H1 (cell line): ENCODE results near the gene TGM1. TPM values are rescaled to one million over a fixed set of nuclear protein-coding genes. Genes with fewer than 3 reads are reported as not detected.

Experiments used
- ATF3 ChIP-seq: IDR thresholded peaks from 2 replicates; pipeline ENCODE4 v1.6.1; 2011; ENCODE audit warnings: low read depth, mild to moderate bottlenecking, low read length; ENCODE audit not compliant: insufficient read depth
- CHD7 ChIP-seq: fragments of 300-600 bp; sonication (generic); IDR thresholded peaks from 2 replicates; pipeline ENCODE4 v1.7.1; 2012; ENCODE audit warnings: low read length, moderate library complexity, mild to moderate bottlenecking, inconsistent platforms; ENCODE audit not compliant: insufficient replicate concordance
- GABPA ChIP-seq: IDR thresholded peaks from 2 replicates; pipeline ENCODE4 v1.6.1; 2011; ENCODE audit warnings: mild to moderate bottlenecking, low read length, moderate library complexity, borderline replicate concordance; ENCODE audit not compliant: insufficient read depth
- GTF2F1 ChIP-seq: IDR thresholded peaks from 2 replicates; pipeline ENCODE4 v1.6.1; 2012; ENCODE audit warnings: low read depth, low read length, improper control_type of control experiment, borderline replicate concordance
- JUN ChIP-seq: IDR thresholded peaks from 2 replicates; pipeline ENCODE4 v1.6.1; 2011; ENCODE audit warnings: low read depth, mild to moderate bottlenecking, improper control_type of control experiment, low read length
- POLR2AphosphoS5 ChIP-seq: IDR thresholded peaks from 2 replicates; pipeline ENCODE4 v1.6.1; 2011; ENCODE audit warnings: low read depth, low read length
- SIN3A ChIP-seq, 2 experiments: IDR thresholded peaks in 1 of 2; conservative IDR thresholded peaks in 1 of 2; 2 replicates each; pipeline ENCODE4 v1.6.1; 2011 to 2012; ENCODE audit warnings: low read length in 2 of 2, improper control_type of control experiment in 1 of 2, low read depth in 1 of 2, mild to moderate bottlenecking in 1 of 2
- SIX5 ChIP-seq: IDR thresholded peaks from 2 replicates; pipeline ENCODE4 v1.6.1; 2011; ENCODE audit warnings: mild to moderate bottlenecking, low read depth, low read length
- polyA plus RNA-seq, 7 experiments: library from polyadenylated mRNA; depleted of rRNA in 3 of 7; stranded (reverse) in 5 of 7; unstranded in 2 of 7; fragments of >200 nt in 5 of 7; fragments of 200-250 nt in 2 of 7; gene quantifications; 1 replicate in 5 of 7; 2 replicates in 1 of 7; 4 replicates in 1 of 7; pipeline versions ENCODE4 v1.2.1 to v1.2.3, GENCODE V29; 2011 to 2013; ENCODE audit warnings: missing spikeins in 2 of 7, mixed read lengths in 2 of 7
- total RNA-seq: library from RNA; stranded (reverse); fragmentation: NEBNext Ultra II Directional; extraction: Animal tissue kit (Norgen Biotek cat#: 25700); gene quantifications from 2 replicates; pipeline ENCODE4 v1.2.1, GENCODE V29; 2021

TGM1 gene
- total and polyA plus RNA-seq, 2 of the 8 experiments (the other 6 are each of a cell fraction or from before 2014, with no cell fraction given): 1.8 to 2.2 TPM

GRCh38 chr14:24252289-24253124 lies 10.5 kb downstream of the TGM1 start (continued):
- TF ChIP-seq CHD7 (no peak), ATF3 (no peak), JUN (no peak), SIX5 (no peak), SIN3A (conservative IDR thresholded peaks at IDR 0.05 in 1 of 2, IDR thresholded peaks at IDR 0.05 in 1 of 2; ENCODE audit: low read depth in 1 of 2, low read length in 2 of 2) (no peak), POLR2AphosphoS5 (no peak), GTF2F1 (no peak), GABPA (no peak)
